D341Med (cell line): ENCODE results near the gene HOXA11.

Source experiments
- DNase-seq: peaks from one replicate; pipeline ENCODE4 v3.0.0; 2012; ENCODE audit warnings: low spot score

The HOXA11 gene

GRCh38 chr7:27133409-27134231 lies 51.4 kb downstream of the HOXA11 start:
- no peak for DNase-seq

DNA sequence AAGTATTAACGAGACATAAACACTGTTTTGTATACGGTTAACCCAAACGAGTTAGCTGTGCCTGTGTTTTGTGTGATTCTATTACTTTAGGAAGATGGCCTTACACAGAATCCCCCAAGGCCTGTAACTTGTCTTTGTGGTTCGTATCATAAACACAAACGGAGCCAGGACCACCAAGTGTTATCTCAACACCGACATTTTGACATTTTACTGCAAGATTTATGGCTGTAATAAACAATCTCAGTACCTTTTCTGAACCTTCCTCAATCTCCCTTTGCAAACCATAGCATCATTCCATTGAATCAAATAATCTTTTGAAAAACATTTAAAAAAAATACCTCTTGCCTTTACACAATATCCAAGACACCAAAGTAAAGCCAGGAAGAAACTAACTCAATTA lies 52.1 kb downstream of the HOXA11 start:
- no peak for DNase-seq

GRCh38 chr7:27132214-27132613 lies 52.8 kb downstream of the HOXA11 start:
- DNase-seq: no peak

GRCh38 chr7:27131390-27131819 lies 53.6 kb downstream of the HOXA11 start:
- no peak for DNase-seq
